ENCODE measurements around the gene LIN9. TPM values are rescaled to one million over a fixed set of nuclear protein-coding genes. Genes with fewer than 3 reads are reported as not detected.

The LIN9 gene
- total and polyA plus RNA-seq, 2 experiments from 2014 or later = 9.7 to 11.3 TPM

DNA sequence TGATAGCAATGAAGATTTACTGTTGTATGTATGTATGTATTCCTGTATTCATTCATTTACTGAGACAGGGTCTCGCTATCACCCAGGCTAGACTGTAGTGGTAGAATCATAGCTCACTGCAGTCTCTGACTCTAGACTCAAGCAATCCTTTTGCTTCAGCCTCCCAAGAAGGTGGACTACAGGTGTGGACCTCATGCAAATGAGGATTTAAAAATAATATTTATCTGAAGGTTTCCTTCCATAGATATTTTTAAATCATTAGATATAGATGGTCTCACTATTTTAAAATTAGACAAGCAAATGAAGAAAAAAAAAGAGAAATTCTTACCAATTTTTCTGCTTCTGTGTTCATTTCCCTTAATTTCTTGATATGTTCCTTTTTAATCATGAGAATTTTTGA, 58.5 kb downstream of the LIN9 start:
- H3K4me1 ChIP-seq (ENCODE audit: low read depth) = peaks cover 19% of the 10 kb centered on the region
- no peaks in the 10 kb centered on the region for H3K27me3 ChIP-seq
- H3K27ac ChIP-seq = no peak overlapping the region
- DNase-seq (ENCODE audit: low read depth in 1 of 2, low spot score in 1 of 2) = no peak
- H3K9me3 ChIP-seq (ENCODE audit: low read depth) = no peaks in the 10 kb centered on the region
- TF ChIP-seq, protein P1, sequence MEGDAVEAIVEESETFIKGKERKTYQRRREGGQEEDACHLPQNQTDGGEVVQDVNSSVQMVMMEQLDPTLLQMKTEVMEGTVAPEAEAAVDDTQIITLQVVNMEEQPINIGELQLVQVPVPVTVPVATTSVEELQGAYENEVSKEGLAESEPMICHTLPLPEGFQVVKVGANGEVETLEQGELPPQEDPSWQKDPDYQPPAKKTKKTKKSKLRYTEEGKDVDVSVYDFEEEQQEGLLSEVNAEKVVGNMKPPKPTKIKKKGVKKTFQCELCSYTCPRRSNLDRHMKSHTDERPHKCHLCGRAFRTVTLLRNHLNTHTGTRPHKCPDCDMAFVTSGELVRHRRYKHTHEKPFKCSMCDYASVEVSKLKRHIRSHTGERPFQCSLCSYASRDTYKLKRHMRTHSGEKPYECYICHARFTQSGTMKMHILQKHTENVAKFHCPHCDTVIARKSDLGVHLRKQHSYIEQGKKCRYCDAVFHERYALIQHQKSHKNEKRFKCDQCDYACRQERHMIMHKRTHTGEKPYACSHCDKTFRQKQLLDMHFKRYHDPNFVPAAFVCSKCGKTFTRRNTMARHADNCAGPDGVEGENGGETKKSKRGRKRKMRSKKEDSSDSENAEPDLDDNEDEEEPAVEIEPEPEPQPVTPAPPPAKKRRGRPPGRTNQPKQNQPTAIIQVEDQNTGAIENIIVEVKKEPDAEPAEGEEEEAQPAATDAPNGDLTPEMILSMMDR (IDR thresholded peaks at IDR 0.05; ENCODE audit: low read depth, low read length) = no peak
- H3K36me3 ChIP-seq = peaks cover 2% of the 10 kb centered on the region
- no peak overlapping the region for H3K4me3 ChIP-seq

DNA sequence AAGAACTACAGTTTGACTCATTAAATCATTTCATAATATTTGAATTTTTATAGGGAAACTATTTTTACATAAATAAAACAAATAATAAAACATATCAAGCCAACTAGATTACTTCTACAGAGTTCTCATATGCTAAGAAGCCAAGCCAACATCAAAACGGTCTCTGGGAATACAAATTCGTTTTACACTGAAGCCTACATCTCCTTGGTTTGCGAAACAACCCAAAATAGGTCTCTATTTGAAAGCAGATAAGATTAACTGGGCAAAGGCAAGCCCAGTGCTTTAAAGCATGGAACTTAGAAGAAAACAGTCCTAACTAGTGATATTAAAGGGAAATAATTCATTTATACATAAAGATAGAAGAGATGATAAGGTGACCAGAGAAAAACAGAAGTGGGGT, 60.2 kb downstream of the LIN9 start:
- Histone ChIP-seq H3K9me3 (ENCODE audit: low read depth) (no peaks in the 10 kb centered on the region), H3K4me1 (ENCODE audit: low read depth) (peaks cover 19% of the 10 kb centered on the region), H3K4me3 (no peak overlapping the region), H3K27me3 (no peaks in the 10 kb centered on the region), H3K27ac (peak overlapping the region; percentile 67), H3K36me3 (peaks cover 2% of the 10 kb centered on the region)
- TF ChIP-seq, protein P1 (IDR thresholded peaks at IDR 0.05; ENCODE audit: low read depth, low read length) = no peak
- DNase-seq (ENCODE audit: low read depth in 1 of 2, low spot score in 1 of 2) = peak in 1 of 2 donors; percentile 27

DNA sequence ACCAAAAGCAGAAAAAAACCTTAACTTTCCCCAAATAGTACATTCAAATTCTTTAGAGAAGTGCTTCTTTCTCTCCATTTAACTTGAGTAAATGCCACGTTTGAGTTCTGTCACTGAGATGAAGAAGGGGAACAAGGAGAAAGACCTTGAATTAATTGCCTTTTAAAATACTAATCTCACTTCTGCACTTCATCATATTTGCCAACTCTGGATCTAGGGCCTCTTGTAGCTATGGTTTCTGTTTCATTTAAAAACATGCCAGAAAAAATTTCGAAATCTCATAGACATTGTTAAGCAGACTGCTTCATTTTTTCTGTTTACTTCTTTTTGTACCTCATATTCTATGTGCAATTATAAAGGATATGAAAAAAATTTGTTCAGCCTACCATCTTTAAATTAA, 60.9 kb downstream of the LIN9 start:
- DNase-seq (ENCODE audit: low read depth in 1 of 2, low spot score in 1 of 2) = peak in 1 of 2 donors; percentile 84
- TF ChIP-seq, protein P1 (IDR thresholded peaks at IDR 0.05; ENCODE audit: low read depth, low read length) = no peak
- Histone ChIP-seq H3K9me3 (ENCODE audit: low read depth) (no peaks in the 10 kb centered on the region), H3K4me3 (no peak overlapping the region), H3K36me3 (peaks cover 2% of the 10 kb centered on the region), H3K4me1 (ENCODE audit: low read depth) (peaks cover 19% of the 10 kb centered on the region), H3K27me3 (no peaks in the 10 kb centered on the region), H3K27ac (peak overlapping the region; percentile 67)

DNA sequence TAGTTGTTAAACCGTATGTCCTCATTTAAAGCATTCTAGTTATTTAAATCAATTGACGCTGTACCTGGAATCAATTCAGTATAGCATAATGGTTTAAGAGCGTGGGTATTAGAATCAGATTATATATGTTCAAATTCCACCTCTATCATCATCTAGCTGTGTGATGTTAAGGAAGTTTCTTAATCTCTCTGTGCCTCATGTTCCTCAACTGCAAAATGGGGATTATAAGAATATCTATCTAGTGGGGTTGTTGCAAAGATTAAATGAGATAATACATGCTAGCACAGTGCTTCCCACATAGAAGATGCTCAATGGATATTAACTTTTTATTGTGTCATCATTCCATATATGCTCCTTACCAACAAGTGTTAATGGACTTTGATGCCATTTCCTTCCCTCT, 69.5 kb downstream of the LIN9 start:
- TF ChIP-seq, protein P1 (IDR thresholded peaks at IDR 0.05; ENCODE audit: low read depth, low read length) = no peak
- Histone ChIP-seq H3K4me3 (no peak overlapping the region), H3K27me3 (no peaks in the 10 kb centered on the region), H3K36me3 (peaks cover 13% of the 10 kb centered on the region), H3K9me3 (ENCODE audit: low read depth) (no peaks in the 10 kb centered on the region), H3K27ac (no peak overlapping the region), H3K4me1 (ENCODE audit: low read depth) (no peaks in the 10 kb centered on the region)
- no peak for DNase-seq (ENCODE audit: low read depth in 1 of 2, low spot score in 1 of 2)

DNA sequence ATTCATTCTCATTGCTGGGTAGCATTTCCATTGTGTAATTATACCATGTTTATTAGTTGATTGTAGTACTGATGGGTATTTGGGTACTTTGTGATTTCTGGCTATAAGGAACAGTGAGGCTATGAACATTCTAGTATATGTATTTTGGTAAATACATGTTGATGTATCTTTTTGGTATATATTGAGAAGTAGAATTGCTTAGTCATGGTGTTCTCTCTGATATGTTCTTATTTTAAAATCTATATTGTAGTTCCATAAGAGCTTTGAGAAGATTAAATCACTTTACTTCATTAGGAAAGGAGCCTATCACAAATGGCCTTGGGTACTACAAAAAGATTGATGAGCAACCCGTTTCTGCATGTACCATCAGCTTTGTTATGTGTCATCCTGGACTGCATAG, 72.1 kb downstream of the LIN9 start:
- Histone ChIP-seq H3K27me3 (no peaks in the 10 kb centered on the region), H3K4me3 (no peak overlapping the region), H3K9me3 (ENCODE audit: low read depth) (no peaks in the 10 kb centered on the region), H3K36me3 (peaks cover 19% of the 10 kb centered on the region), H3K4me1 (ENCODE audit: low read depth) (peaks cover 7% of the 10 kb centered on the region), H3K27ac (no peak overlapping the region)
- TF ChIP-seq, protein P1 (IDR thresholded peaks at IDR 0.05; ENCODE audit: low read depth, low read length) = no peak
- no peak for DNase-seq (ENCODE audit: low read depth in 1 of 2, low spot score in 1 of 2)

DNA sequence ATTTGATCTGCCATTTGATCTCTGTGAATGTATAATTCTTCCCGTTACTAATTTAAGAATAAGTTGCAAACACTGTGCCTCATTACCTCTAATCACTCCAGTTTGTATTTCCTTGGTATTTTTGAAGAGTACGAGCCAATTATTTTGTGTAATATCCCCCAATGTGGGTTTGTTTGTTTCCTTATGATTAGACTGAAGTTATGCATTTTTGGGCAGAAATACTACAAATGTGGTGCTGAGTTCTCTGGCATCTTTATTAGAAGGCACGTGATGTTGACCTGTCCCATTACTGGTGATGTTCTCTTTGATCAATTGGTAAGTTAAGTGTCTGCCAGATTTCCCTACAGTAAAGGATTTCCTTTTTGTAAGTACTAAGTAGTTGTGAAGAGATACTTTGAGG, 75.2 kb downstream of the LIN9 start:
- Histone ChIP-seq H3K27me3 (no peaks in the 10 kb centered on the region), H3K36me3 (peaks cover 18% of the 10 kb centered on the region), H3K4me1 (ENCODE audit: low read depth) (peaks cover 7% of the 10 kb centered on the region), H3K9me3 (ENCODE audit: low read depth) (no peaks in the 10 kb centered on the region), H3K27ac (no peak overlapping the region), H3K4me3 (no peak overlapping the region)
- TF ChIP-seq, protein P1 (IDR thresholded peaks at IDR 0.05; ENCODE audit: low read depth, low read length) = no peak
- DNase-seq (ENCODE audit: low read depth in 1 of 2, low spot score in 1 of 2) = no peak
